AG09319 (cell line): ENCODE measurements around the gene DRG2.

Experiments
- DNase-seq: peaks from one replicate; pipeline ENCODE4 v3.0.0-alpha.2; 2010; ENCODE audit warnings: low read depth; ENCODE audit errors: extremely low read depth
- CTCF ChIP-seq: IDR thresholded peaks from 2 replicates; pipeline ENCODE4 v1.5.1; 2011; ENCODE audit warnings: low read depth, mild to moderate bottlenecking, inconsistent platforms, low read length, moderate library complexity

The DRG2 gene

GRCh38 chr17:18087610-18088491, at the start of gene DRG2:
Gene DRG2, plus strand, starts transcription at chr17:18087948. Its CDS starts 76 bp downstream, at chr17:18088024.
- DNase-seq, result peak; percentile 79

GRCh38 chr17:18038149-18038850, 49.4 kb upstream of the DRG2 start:
- no peak for DNase-seq
- TF ChIP-seq CTCF, result no peak

More at GRCh38 chr17:18087610-18088491, at the start of gene DRG2:
- TF ChIP-seq CTCF, result peak; percentile 18

GRCh38 chr17:18038861-18039534, 48.8 kb upstream of the DRG2 start, which contains the start of the genes ATPAF2 and GID4:
Gene ATPAF2, minus strand, starts transcription at chr17:18039168. Its CDS starts 155 bp downstream, at chr17:18039013.
Gene GID4, plus strand, starts transcription at chr17:18039408. Its CDS starts 57 bp downstream, at chr17:18039465.
- peak; percentile 6; the same call in 1 of the 2 replicates for TF ChIP-seq CTCF
- peak; percentile 97 for DNase-seq

- no peak for TF ChIP-seq CTCF
Measured at GRCh38 chr17:18039535-18040260, 48.0 kb upstream of the DRG2 start.

GRCh38 chr17:18040261-18040858, 47.4 kb upstream of the DRG2 start:
- TF ChIP-seq CTCF, result no peak
- no peak for DNase-seq

More at GRCh38 chr17:18039535-18040260, 48.0 kb upstream of the DRG2 start:
- DNase-seq, result no peak

GRCh38 chr17:18041776-18042175, 46.0 kb upstream of the DRG2 start:
- TF ChIP-seq CTCF, result no peak
- DNase-seq, result peak; percentile 42
